WERI-Rb-1 (cell line): ENCODE data around the gene CT83.

Experiments
- DNase-seq: peaks from one replicate; pipeline ENCODE4 v3.0.0-alpha.2; 2020
- H3K27ac ChIP-seq: fragments of 250-450 bp; sonication (Bioruptor Pico); 2 replicates; pipeline ENCODE4 v1.5.1; 2020; ENCODE audit warnings: mild to moderate bottlenecking, moderate library complexity
- H3K27me3 ChIP-seq: fragments of 250-450 bp; sonication (Bioruptor Pico); 2 replicates; pipeline ENCODE4 v1.5.1; 2021; ENCODE audit warnings: mild to moderate bottlenecking, low read depth, moderate library complexity; ENCODE audit not compliant: insufficient read depth, severe bottlenecking
- H3K36me3 ChIP-seq: fragments of 250-450 bp; sonication (Bioruptor Pico); 2 replicates; pipeline ENCODE4 v1.5.1; 2020; ENCODE audit warnings: mild to moderate bottlenecking, moderate library complexity
- H3K4me3 ChIP-seq: 2 replicates; pipeline ENCODE4 v1.5.1; 2011; ENCODE audit warnings: low read depth, mild to moderate bottlenecking, control low read depth, low read length
- H3K9me3 ChIP-seq: fragments of 250-450 bp; sonication (Bioruptor Pico); 2 replicates; pipeline ENCODE4 v1.5.1; 2021; ENCODE audit warnings: mild to moderate bottlenecking, moderate library complexity; ENCODE audit not compliant: severe bottlenecking
- TF ChIP-seq, protein P1 (sequence below): IDR thresholded peaks from 2 replicates; pipeline ENCODE4 v1.5.1; 2011; ENCODE audit warnings: low read depth, mild to moderate bottlenecking, control low read depth, inconsistent platforms, low read length

Gene CT83, protein sequence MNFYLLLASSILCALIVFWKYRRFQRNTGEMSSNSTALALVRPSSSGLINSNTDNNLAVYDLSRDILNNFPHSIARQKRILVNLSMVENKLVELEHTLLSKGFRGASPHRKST

DNA sequence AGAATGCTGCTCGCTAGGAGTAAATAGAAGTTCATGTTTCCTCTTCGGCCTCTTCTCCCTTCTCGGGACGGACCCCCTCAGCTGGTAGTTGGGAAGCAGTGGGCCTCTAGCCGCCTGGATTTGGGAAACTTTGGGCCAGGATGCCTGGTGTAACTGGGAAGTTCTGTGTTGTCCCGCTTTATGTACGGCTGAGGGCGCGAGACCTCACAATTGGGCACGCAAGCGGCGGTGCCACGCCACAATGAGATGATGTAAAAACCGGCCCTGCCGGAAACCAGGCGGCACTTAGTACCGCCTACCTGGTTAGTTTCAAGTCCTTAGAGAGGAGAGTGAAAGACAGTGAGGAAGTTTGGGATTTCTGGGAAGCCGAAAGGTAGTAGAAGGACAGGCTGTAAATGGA lies at the start of gene CT83:
CT83 (minus strand) TSS at position 155 of the 400 bp plus-strand sequence; CDS start at position 35, 120 bp downstream.
- DNase-seq, result no peak
- no peaks in the 10 kb centered on the region for H3K9me3 ChIP-seq
- H3K36me3 ChIP-seq, result no peaks in the 10 kb centered on the region
- TF ChIP-seq, protein P1, sequence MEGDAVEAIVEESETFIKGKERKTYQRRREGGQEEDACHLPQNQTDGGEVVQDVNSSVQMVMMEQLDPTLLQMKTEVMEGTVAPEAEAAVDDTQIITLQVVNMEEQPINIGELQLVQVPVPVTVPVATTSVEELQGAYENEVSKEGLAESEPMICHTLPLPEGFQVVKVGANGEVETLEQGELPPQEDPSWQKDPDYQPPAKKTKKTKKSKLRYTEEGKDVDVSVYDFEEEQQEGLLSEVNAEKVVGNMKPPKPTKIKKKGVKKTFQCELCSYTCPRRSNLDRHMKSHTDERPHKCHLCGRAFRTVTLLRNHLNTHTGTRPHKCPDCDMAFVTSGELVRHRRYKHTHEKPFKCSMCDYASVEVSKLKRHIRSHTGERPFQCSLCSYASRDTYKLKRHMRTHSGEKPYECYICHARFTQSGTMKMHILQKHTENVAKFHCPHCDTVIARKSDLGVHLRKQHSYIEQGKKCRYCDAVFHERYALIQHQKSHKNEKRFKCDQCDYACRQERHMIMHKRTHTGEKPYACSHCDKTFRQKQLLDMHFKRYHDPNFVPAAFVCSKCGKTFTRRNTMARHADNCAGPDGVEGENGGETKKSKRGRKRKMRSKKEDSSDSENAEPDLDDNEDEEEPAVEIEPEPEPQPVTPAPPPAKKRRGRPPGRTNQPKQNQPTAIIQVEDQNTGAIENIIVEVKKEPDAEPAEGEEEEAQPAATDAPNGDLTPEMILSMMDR, result no peak
- H3K27me3 ChIP-seq, result peaks cover 47% of the 10 kb centered on the region
- H3K4me3 ChIP-seq, result no peak within 1 kb of the TSS
- H3K27ac ChIP-seq, result no peak within 1 kb of the TSS

GRCh38 chrX:116499780-116500179 lies 37.0 kb upstream of the CT83 start:
- TF ChIP-seq, protein P1, result no peak
- no peak overlapping the region for H3K27ac ChIP-seq
- DNase-seq, result no peak
- no peaks in the 10 kb centered on the region for H3K36me3 ChIP-seq
- no peaks in the 10 kb centered on the region for H3K9me3 ChIP-seq
- H3K27me3 ChIP-seq, result peaks cover 3% of the 10 kb centered on the region
- no peak overlapping the region for H3K4me3 ChIP-seq

DNA sequence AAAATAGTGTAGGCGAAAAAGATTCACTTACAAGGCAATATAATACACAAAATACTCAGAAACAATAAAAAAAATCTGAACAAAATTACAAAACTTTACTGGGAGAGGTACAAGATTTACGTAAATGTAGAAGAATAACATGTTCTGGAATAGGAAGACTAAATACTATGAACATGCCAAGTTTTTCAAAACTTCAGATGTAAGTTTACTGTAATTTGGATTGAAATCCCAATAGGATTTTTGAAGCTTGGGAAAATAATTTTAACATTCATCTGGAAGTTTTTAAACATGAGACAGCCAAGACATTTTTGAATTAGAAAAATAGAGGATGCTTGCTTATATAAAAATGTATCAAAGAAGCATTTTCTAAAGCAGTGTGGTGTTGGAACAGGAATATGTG lies 30.5 kb upstream of the CT83 start:
- Histone ChIP-seq H3K36me3 (no peaks in the 10 kb centered on the region), H3K27me3 (peaks cover 7% of the 10 kb centered on the region), H3K27ac (no peak overlapping the region), H3K9me3 (no peaks in the 10 kb centered on the region), H3K4me3 (no peak overlapping the region)
- TF ChIP-seq, protein P1, result no peak
- DNase-seq, result no peak

DNA sequence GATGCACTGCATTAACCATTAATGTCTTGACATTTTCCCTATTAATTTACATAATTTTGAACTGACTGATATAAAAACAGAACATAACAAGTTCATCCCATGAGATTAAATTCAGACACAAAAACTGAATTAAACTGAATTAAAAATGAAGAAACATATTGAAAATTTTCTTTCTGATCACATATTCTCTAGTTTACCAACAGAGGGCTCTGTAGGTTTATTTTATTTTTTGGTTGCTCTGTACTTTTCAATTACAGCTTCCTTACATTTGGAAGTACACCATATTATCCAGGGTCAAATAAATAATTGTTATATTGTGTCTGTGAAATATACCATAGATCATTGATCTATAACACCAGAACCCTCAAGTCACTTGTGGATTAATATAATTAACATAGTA lies 27.3 kb upstream of the CT83 start:
- TF ChIP-seq, protein P1, result no peak
- H3K27ac ChIP-seq, result no peak overlapping the region
- no peaks in the 10 kb centered on the region for H3K9me3 ChIP-seq
- DNase-seq, result no peak
- peaks cover 22% of the 10 kb centered on the region for H3K27me3 ChIP-seq
- H3K4me3 ChIP-seq, result no peak overlapping the region
- no peaks in the 10 kb centered on the region for H3K36me3 ChIP-seq

DNA sequence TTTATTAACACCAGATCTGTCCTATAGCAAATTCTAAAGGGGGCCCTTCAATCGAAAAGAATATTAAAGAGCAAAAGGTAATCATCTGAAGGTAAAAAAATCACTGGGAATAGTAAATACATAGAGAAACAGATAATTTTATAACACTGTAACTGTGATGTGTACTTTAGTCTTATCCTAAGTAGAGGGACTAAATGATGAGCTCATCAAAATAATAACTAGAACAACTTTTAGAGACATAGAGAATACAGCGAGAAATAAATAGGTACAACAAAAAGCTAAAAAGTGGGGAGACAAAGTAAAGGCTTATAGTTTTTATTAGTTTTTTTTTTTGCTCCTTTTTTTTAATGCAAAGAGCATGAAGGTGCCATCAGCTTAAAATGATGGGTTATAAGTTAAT lies 17.3 kb upstream of the CT83 start:
- peaks cover 18% of the 10 kb centered on the region for H3K27me3 ChIP-seq
- TF ChIP-seq, protein P1, result no peak
- H3K9me3 ChIP-seq, result no peaks in the 10 kb centered on the region
- H3K27ac ChIP-seq, result no peak overlapping the region
- no peak for DNase-seq
- no peaks in the 10 kb centered on the region for H3K36me3 ChIP-seq
- H3K4me3 ChIP-seq, result no peak overlapping the region

DNA sequence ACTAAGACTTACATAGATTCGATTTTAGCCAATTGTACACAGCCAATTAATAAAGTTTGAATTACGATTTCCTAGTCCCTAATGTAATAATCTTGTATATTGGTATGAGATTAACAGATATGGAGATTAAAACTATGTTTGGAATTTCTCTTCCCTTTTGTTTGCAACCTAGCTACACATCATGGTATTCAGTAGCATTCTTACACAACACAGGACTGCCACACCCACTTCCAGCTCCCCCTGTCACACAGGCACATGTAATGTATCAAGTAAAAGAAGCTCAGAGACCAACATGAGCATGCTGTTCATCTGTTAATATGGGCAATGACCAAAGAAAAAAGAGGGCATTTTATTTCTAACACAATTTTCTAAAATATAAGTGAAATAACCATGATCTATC lies 13.6 kb downstream of the CT83 start:
- Histone ChIP-seq H3K36me3 (no peaks in the 10 kb centered on the region), H3K9me3 (no peaks in the 10 kb centered on the region), H3K27ac (no peak overlapping the region), H3K27me3 (peaks cover 7% of the 10 kb centered on the region), H3K4me3 (no peak overlapping the region)
- TF ChIP-seq, protein P1, result no peak
- no peak for DNase-seq
